ENCODE measurements around the gene PANK4. TPM values are rescaled to one million over a fixed set of nuclear protein-coding genes. Genes with fewer than 3 reads are reported as not detected.

Gene PANK4
- total and polyA plus RNA-seq, 9 of the 15 experiments (the other 6 are each of a cell fraction or from before 2014, with no cell fraction given), result 0.93 to 55.6 (median 31.5) TPM

DNA sequence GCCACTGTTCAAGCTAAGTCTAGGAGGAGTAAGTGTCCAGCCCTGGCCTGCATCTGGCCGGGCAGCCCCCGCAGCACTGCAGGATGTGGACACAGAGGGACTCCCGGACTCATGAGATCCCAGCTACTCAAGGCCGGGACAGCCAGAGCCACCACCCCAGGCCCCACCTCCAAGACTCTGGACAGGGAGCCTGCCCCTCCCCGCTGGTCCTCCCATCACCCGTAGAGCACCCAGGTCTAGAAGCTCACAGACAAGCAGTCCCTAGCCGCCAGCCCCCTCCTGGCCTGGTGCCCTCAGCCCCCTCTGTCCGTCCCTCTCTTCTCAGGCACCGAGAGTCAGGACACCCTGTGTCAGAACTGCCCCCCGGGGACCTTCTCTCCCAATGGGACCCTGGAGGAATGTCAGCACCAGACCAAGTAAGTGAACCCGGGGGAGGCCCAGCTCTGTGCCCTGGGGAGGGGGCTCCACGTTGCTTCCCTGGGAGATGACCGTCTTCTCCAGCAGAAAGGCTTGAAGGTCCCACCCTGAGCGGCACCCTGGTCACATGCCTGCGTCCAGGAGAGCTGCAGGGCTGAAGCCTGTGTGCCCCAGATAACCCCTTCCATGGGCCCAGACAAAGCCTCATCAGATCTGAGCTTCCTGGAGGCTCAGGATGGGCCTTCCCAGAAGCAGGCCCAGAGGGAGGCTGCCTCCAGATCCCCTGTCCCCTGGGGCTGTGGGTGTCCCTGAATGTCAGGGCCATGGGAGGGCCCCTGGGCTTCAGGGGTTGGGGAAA is 34.1 kb upstream of the PANK4 start (continued):
- TF ChIP-seq, protein P1, sequence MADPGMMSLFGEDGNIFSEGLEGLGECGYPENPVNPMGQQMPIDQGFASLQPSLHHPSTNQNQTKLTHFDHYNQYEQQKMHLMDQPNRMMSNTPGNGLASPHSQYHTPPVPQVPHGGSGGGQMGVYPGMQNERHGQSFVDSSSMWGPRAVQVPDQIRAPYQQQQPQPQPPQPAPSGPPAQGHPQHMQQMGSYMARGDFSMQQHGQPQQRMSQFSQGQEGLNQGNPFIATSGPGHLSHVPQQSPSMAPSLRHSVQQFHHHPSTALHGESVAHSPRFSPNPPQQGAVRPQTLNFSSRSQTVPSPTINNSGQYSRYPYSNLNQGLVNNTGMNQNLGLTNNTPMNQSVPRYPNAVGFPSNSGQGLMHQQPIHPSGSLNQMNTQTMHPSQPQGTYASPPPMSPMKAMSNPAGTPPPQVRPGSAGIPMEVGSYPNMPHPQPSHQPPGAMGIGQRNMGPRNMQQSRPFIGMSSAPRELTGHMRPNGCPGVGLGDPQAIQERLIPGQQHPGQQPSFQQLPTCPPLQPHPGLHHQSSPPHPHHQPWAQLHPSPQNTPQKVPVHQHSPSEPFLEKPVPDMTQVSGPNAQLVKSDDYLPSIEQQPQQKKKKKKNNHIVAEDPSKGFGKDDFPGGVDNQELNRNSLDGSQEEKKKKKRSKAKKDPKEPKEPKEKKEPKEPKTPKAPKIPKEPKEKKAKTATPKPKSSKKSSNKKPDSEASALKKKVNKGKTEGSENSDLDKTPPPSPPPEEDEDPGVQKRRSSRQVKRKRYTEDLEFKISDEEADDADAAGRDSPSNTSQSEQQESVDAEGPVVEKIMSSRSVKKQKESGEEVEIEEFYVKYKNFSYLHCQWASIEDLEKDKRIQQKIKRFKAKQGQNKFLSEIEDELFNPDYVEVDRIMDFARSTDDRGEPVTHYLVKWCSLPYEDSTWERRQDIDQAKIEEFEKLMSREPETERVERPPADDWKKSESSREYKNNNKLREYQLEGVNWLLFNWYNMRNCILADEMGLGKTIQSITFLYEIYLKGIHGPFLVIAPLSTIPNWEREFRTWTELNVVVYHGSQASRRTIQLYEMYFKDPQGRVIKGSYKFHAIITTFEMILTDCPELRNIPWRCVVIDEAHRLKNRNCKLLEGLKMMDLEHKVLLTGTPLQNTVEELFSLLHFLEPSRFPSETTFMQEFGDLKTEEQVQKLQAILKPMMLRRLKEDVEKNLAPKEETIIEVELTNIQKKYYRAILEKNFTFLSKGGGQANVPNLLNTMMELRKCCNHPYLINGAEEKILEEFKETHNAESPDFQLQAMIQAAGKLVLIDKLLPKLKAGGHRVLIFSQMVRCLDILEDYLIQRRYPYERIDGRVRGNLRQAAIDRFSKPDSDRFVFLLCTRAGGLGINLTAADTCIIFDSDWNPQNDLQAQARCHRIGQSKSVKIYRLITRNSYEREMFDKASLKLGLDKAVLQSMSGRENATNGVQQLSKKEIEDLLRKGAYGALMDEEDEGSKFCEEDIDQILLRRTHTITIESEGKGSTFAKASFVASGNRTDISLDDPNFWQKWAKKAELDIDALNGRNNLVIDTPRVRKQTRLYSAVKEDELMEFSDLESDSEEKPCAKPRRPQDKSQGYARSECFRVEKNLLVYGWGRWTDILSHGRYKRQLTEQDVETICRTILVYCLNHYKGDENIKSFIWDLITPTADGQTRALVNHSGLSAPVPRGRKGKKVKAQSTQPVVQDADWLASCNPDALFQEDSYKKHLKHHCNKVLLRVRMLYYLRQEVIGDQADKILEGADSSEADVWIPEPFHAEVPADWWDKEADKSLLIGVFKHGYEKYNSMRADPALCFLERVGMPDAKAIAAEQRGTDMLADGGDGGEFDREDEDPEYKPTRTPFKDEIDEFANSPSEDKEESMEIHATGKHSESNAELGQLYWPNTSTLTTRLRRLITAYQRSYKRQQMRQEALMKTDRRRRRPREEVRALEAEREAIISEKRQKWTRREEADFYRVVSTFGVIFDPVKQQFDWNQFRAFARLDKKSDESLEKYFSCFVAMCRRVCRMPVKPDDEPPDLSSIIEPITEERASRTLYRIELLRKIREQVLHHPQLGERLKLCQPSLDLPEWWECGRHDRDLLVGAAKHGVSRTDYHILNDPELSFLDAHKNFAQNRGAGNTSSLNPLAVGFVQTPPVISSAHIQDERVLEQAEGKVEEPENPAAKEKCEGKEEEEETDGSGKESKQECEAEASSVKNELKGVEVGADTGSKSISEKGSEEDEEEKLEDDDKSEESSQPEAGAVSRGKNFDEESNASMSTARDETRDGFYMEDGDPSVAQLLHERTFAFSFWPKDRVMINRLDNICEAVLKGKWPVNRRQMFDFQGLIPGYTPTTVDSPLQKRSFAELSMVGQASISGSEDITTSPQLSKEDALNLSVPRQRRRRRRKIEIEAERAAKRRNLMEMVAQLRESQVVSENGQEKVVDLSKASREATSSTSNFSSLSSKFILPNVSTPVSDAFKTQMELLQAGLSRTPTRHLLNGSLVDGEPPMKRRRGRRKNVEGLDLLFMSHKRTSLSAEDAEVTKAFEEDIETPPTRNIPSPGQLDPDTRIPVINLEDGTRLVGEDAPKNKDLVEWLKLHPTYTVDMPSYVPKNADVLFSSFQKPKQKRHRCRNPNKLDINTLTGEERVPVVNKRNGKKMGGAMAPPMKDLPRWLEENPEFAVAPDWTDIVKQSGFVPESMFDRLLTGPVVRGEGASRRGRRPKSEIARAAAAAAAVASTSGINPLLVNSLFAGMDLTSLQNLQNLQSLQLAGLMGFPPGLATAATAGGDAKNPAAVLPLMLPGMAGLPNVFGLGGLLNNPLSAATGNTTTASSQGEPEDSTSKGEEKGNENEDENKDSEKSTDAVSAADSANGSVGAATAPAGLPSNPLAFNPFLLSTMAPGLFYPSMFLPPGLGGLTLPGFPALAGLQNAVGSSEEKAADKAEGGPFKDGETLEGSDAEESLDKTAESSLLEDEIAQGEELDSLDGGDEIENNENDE (IDR thresholded peaks at IDR 0.05; ENCODE audit: low read depth, low read length), result no peak
- TF ChIP-seq TSC22D4 (tag; IDR thresholded peaks at IDR 0.05) (no peak), ESRRB (CRISPR knock-in tag; IDR thresholded peaks at IDR 0.05; ENCODE audit: borderline replicate concordance) (no peak), LCOR (CRISPR knock-in tag; IDR thresholded peaks at IDR 0.05) (no peak), NR2F6 (CRISPR knock-in tag; IDR thresholded peaks at IDR 0.05) (no peak), SMAD2 (IDR thresholded peaks at IDR 0.05; ENCODE audit: low read depth, low read length) (no peak), BHLHE40 (IDR thresholded peaks at IDR 0.05; ENCODE audit: low read length) (peak; percentile 78), CCAR2 (IDR thresholded peaks at IDR 0.05; ENCODE audit: low read depth, low read length) (no peak), ELF4 (CRISPR knock-in tag; IDR thresholded peaks at IDR 0.05) (no peak)
- TF ChIP-seq, protein P2, sequence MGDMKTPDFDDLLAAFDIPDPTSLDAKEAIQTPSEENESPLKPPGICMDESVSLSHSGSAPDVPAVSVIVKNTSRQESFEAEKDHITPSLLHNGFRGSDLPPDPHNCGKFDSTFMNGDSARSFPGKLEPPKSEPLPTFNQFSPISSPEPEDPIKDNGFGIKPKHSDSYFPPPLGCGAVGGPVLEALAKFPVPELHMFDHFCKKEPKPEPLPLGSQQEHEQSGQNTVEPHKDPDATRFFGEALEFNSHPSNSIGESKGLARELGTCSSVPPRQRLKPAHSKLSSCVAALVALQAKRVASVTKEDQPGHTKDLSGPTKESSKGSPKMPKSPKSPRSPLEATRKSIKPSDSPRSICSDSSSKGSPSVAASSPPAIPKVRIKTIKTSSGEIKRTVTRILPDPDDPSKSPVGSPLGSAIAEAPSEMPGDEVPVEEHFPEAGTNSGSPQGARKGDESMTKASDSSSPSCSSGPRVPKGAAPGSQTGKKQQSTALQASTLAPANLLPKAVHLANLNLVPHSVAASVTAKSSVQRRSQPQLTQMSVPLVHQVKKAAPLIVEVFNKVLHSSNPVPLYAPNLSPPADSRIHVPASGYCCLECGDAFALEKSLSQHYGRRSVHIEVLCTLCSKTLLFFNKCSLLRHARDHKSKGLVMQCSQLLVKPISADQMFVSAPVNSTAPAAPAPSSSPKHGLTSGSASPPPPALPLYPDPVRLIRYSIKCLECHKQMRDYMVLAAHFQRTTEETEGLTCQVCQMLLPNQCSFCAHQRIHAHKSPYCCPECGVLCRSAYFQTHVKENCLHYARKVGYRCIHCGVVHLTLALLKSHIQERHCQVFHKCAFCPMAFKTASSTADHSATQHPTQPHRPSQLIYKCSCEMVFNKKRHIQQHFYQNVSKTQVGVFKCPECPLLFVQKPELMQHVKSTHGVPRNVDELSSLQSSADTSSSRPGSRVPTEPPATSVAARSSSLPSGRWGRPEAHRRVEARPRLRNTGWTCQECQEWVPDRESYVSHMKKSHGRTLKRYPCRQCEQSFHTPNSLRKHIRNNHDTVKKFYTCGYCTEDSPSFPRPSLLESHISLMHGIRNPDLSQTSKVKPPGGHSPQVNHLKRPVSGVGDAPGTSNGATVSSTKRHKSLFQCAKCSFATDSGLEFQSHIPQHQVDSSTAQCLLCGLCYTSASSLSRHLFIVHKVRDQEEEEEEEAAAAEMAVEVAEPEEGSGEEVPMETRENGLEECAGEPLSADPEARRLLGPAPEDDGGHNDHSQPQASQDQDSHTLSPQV (IDR thresholded peaks at IDR 0.05), result peak; percentile 70
